Endothelial cell of umbilical vein (primary cell): Measurements from ENCODE around the gene SLIRP. TPM values are rescaled to one million over a fixed set of nuclear protein-coding genes. Genes with fewer than 3 reads are reported as not detected.

Experiments
- BruUV-seq: library from RNA; stranded (reverse); fragments of 400-500 nt; replicated peaks from 2 replicates; lab custom pipeline; 2021; lab: Mats Ljungman, UMichigan
- CTCF ChIA-PET: fragments of 300-600, 350-600 bp; sonication (Branson Sonifier 250); formaldehyde crosslinking; loops from one replicate; lab custom pipeline; 2021; ENCODE audit warnings: antibody characterized with exemption, inconsistent platforms; lab: Charles Lee
- POLR2A ChIA-PET: fragments of 300-600, 350-600 bp; sonication (Branson Sonifier 250); formaldehyde crosslinking; loops from one replicate; lab custom pipeline; 2021; ENCODE audit warnings: antibody characterized with exemption, inconsistent platforms; lab: Charles Lee
- DNase-seq: peaks from one replicate; pipeline ENCODE4 v3.0.0-alpha.2; 2011; ENCODE audit warnings: low read depth, low spot score
- FAIRE-seq: peaks from 2 replicates; lab custom pipeline; 2011; peaks lifted over from hg19 to GRCh38; lab: Jason Lieb, UNC
- H2AFZ ChIP-seq: 2 replicates; pipeline ENCODE4 v1.6.0; 2012; ENCODE audit warnings: low read depth, low read length, control low read depth, inconsistent platforms
- H3K27ac ChIP-seq: 2 replicates; pipeline ENCODE4 v1.5.1; 2011; ENCODE audit warnings: low read depth, mild to moderate bottlenecking, control low read depth, low read length, moderate library complexity; ENCODE audit not compliant: insufficient read depth
- H3K27me3 ChIP-seq, 2 experiments: 2 replicates each; pipeline versions ENCODE4 v1.6.0 to v1.6.1; 2011; ENCODE audit warnings: low read length in 2 of 2, mixed read lengths in 1 of 2; ENCODE audit not compliant: control insufficient read depth in 2 of 2, insufficient read depth in 2 of 2
- H3K36me3 ChIP-seq, 2 experiments: 2 replicates in 1 of 2; 3 replicates in 1 of 2; pipeline ENCODE4 v1.5.1; 2011; ENCODE audit warnings: low read length in 2 of 2, mild to moderate bottlenecking in 1 of 2, moderate library complexity in 1 of 2; ENCODE audit not compliant: control insufficient read depth in 2 of 2, insufficient read depth in 2 of 2; ENCODE audit errors: extremely low read depth in 1 of 2
- H3K4me1 ChIP-seq: 3 replicates; pipeline ENCODE4 v1.5.1; 2011; ENCODE audit warnings: mild to moderate bottlenecking, low read length; ENCODE audit not compliant: control insufficient read depth, insufficient read depth; ENCODE audit errors: extremely low read depth
- H3K4me2 ChIP-seq: 2 replicates; pipeline ENCODE4 v1.6.1; 2011; ENCODE audit warnings: low read length, control low read depth, mixed read lengths; ENCODE audit not compliant: insufficient read depth
- H3K4me3 ChIP-seq, 3 experiments: fragments of 200-600 bp in 1 of 3; sonication (generic), shearing (Covaris generic) in 1 of 3; replicated peaks in 1 of 3; 2 replicates each; pipeline ENCODE4 v1.5.1; 2011 to 2016; ENCODE audit warnings: control low read depth in 3 of 3, low read length in 3 of 3, mild to moderate bottlenecking in 2 of 3, inconsistent platforms in 1 of 3, low read depth in 1 of 3, moderate library complexity in 1 of 3; ENCODE audit not compliant: insufficient read depth in 1 of 3
- H3K79me2 ChIP-seq: 2 replicates; pipeline ENCODE4 v1.6.0; 2012; ENCODE audit warnings: low read length, inconsistent platforms; ENCODE audit not compliant: control insufficient read depth, insufficient read depth
- H3K9ac ChIP-seq: replicated peaks from 2 replicates; pipeline ENCODE3; 2011; ENCODE audit warnings: low read length, control low read depth; ENCODE audit not compliant: insufficient read depth; ENCODE audit errors: extremely low read depth
- H3K9me1 ChIP-seq: replicated peaks from 3 replicates; pipeline ENCODE4 v1.6.0; 2011; ENCODE audit warnings: mild to moderate bottlenecking, low read length; ENCODE audit not compliant: control insufficient read depth, insufficient read depth; ENCODE audit errors: extremely low read depth
- H3K9me3 ChIP-seq: replicated peaks from 2 replicates; pipeline ENCODE4 v1.5.1; 2012; ENCODE audit warnings: low read length, inconsistent platforms; ENCODE audit not compliant: control insufficient read depth, insufficient read depth
- H4K20me1 ChIP-seq: replicated peaks from 2 replicates; pipeline ENCODE3; 2011; ENCODE audit warnings: mild to moderate bottlenecking, low read length; ENCODE audit not compliant: control insufficient read depth, insufficient read depth; ENCODE audit errors: extremely low read depth
- EZH2 ChIP-seq: IDR thresholded peaks from 2 replicates; pipeline ENCODE4 v1.6.1; 2012; ENCODE audit warnings: borderline replicate concordance, low read depth, mild to moderate bottlenecking, moderate library complexity, low read length, inconsistent platforms; ENCODE audit not compliant: severe bottlenecking
- FOS ChIP-seq: IDR thresholded peaks from 2 replicates; pipeline ENCODE4 v1.6.1; 2011; ENCODE audit warnings: mild to moderate bottlenecking, low read length, moderate library complexity, borderline replicate concordance; ENCODE audit not compliant: insufficient read depth
- GATA2 ChIP-seq: IDR thresholded peaks from 2 replicates; pipeline ENCODE4 v1.7.0; 2011; ENCODE audit warnings: low read depth, mild to moderate bottlenecking, moderate library complexity, mixed read lengths, low read length; ENCODE audit not compliant: insufficient read length, insufficient read depth
- JUN ChIP-seq: IDR thresholded peaks from 2 replicates; pipeline ENCODE4 v1.6.1; 2011; ENCODE audit warnings: borderline replicate concordance, low read depth; ENCODE audit not compliant: insufficient read length, insufficient read depth
- MYC ChIP-seq: IDR thresholded peaks from one replicate; pipeline ENCODE4 v1.6.1; 2011; ENCODE audit warnings: mild to moderate bottlenecking, low read depth, low read length
- POLR2A ChIP-seq: IDR thresholded peaks from 2 replicates; pipeline ENCODE4 v1.6.1; 2012; ENCODE audit warnings: low read depth, mild to moderate bottlenecking, control low read depth, low read length
- POLR2AphosphoS5 ChIP-seq: IDR thresholded peaks from 2 replicates; pipeline ENCODE4 v1.6.1; 2012; ENCODE audit warnings: low read depth, mild to moderate bottlenecking, control low read depth, low read length, moderate library complexity; ENCODE audit not compliant: insufficient read depth
- dilution Hi-C: fragments of 300-500 bp; cut with MboI; formaldehyde crosslinking; loops from one replicate; pipeline ENCODE4 v1.15.0; 2019; ENCODE audit warnings: low sequenced_read_pairs; ENCODE audit not compliant: extremely low pct_ligation_motif_present
- intact Hi-C: fragments of 100-400 bp; cut with micrococcal nuclease; formaldehyde crosslinking; loops from one replicate; pipeline ENCODE4 v1.10.0; 2022
- polyA plus RNA-seq, 4 experiments: library from polyadenylated mRNA; depleted of rRNA in 3 of 4; stranded (reverse) in 3 of 4; unstranded in 1 of 4; fragments of >200 nt; gene quantifications; 2 replicates each; pipeline versions ENCODE4 v1.2.1 to v1.2.3, GENCODE V29; 2011 to 2012; ENCODE audit warnings: missing spikeins in 1 of 4
- total RNA-seq: library from RNA; stranded (reverse); gene quantifications from 2 replicates; pipeline ENCODE4 v1.2.3, GENCODE V29; 2021
- TF ChIP-seq, protein P1 (sequence below): IDR thresholded peaks from 2 replicates; pipeline ENCODE4 v1.6.1; 2011; ENCODE audit not compliant: insufficient read depth, insufficient read length
- TF ChIP-seq, protein P2 (sequence below), 2 donors: IDR thresholded peaks; 1 replicate in 1 of 2; 2 replicates in 1 of 2; pipeline ENCODE4 v1.5.1; 2011; ENCODE audit warnings: low read length in 2 of 2, mild to moderate bottlenecking in 2 of 2, moderate library complexity in 2 of 2, control low read depth in 1 of 2, inconsistent platforms in 1 of 2, low read depth in 1 of 2; ENCODE audit not compliant: insufficient read depth in 1 of 2; ENCODE audit errors: extremely low read depth in 1 of 2

The SLIRP gene
- total and polyA plus RNA-seq, 2 donors (not counting 3 experiments of a cell fraction or from before 2014, with no cell fraction given), result 144 to 160 TPM

GRCh38 chr14:77717608-77718305, 9.9 kb downstream of the SLIRP start:
- no peaks in the 10 kb centered on the region for H4K20me1 ChIP-seq
- H3K4me1 ChIP-seq, result no peaks in the 10 kb centered on the region
- ChIA-PET CTCF (interaction anchor here (1.0 kb wide), 1 partner anchor 16 kb away, joined by 4 read pairs; no protein-coding TSS in a partner anchor), POLR2A (no interaction called here)
- TF ChIP-seq EZH2 (no peak), POLR2AphosphoS5 (no peak), MYC (no peak), JUN (no peak), FOS (no peak), GATA2 (no peak), POLR2A (no peak)
- TF ChIP-seq, protein P1, sequence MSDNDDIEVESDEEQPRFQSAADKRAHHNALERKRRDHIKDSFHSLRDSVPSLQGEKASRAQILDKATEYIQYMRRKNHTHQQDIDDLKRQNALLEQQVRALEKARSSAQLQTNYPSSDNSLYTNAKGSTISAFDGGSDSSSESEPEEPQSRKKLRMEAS, result no peak
- TF ChIP-seq, protein P2, sequence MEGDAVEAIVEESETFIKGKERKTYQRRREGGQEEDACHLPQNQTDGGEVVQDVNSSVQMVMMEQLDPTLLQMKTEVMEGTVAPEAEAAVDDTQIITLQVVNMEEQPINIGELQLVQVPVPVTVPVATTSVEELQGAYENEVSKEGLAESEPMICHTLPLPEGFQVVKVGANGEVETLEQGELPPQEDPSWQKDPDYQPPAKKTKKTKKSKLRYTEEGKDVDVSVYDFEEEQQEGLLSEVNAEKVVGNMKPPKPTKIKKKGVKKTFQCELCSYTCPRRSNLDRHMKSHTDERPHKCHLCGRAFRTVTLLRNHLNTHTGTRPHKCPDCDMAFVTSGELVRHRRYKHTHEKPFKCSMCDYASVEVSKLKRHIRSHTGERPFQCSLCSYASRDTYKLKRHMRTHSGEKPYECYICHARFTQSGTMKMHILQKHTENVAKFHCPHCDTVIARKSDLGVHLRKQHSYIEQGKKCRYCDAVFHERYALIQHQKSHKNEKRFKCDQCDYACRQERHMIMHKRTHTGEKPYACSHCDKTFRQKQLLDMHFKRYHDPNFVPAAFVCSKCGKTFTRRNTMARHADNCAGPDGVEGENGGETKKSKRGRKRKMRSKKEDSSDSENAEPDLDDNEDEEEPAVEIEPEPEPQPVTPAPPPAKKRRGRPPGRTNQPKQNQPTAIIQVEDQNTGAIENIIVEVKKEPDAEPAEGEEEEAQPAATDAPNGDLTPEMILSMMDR (IDR thresholded peaks at IDR 0.05; ENCODE audit: extremely low read depth in 1 of 2, insufficient read depth in 1 of 2, low read depth in 1 of 2, low read length in 2 of 2), result no peak
- DNase-seq (no peak), FAIRE-seq (no peak)
- H3K4me3 ChIP-seq, result no peak overlapping the region
- no peaks in the 10 kb centered on the region for H3K9me3 ChIP-seq
- no peak overlapping the region for H3K27ac ChIP-seq
- H3K79me2 ChIP-seq, result peaks cover 8% of the 10 kb centered on the region
- no peaks in the 10 kb centered on the region for H3K27me3 ChIP-seq
- peaks cover 18 to 19% of the 10 kb centered on the region in 2 experiments for H3K36me3 ChIP-seq
- H2AFZ ChIP-seq, result no peak overlapping the region
- H3K9me1 ChIP-seq, result no peaks in the 10 kb centered on the region
- dilution Hi-C loops, result no loop called here
- BruUV-seq, result TSS peak; percentile 81
- intact Hi-C loops, result no loop called here
- no peak overlapping the region for H3K4me2 ChIP-seq
- H3K9ac ChIP-seq, result no peak overlapping the region
